PC-3 (cell line): ENCODE data around the gene PRIMA1. TPM values are rescaled to one million over a fixed set of nuclear protein-coding genes. Genes with fewer than 3 reads are reported as not detected.

Experiments
- ATAC-seq: fragments of 200-7000 bp; cut with Tn5 transposase; 2 replicates; pipeline ENCODE4 v1.9.1; 2020; ENCODE audit warnings: mild to moderate bottlenecking, moderate library complexity
- BruUV-seq: library from RNA; stranded (reverse); fragments of 400-500 nt; replicated peaks from 2 replicates; lab custom pipeline; 2021; lab: Mats Ljungman, UMichigan
- CTCF ChIA-PET: fragments of 300-600 bp; sonication (Branson Sonifier 250); formaldehyde crosslinking; loops from one replicate; lab custom pipeline; 2022; ENCODE audit warnings: antibody characterized with exemption; lab: Charles Lee
- POLR2A ChIA-PET: fragments of 300-600 bp; sonication (Branson Sonifier 250); formaldehyde crosslinking; loops from one replicate; lab custom pipeline; 2022; ENCODE audit warnings: antibody characterized with exemption; ENCODE audit not compliant: unreplicated experiment; lab: Charles Lee
- DNase-seq: peaks from one replicate; pipeline ENCODE4 v3.0.0-alpha.2; 2015
- H2AFZ ChIP-seq: fragments of 300-600 bp; sonication (generic); 2 replicates; pipeline ENCODE4 v1.6.0; 2016; ENCODE audit warnings: antibody characterized with exemption, low read length
- H3F3A ChIP-seq: fragments of 300-600 bp; sonication (generic); one replicate; pipeline ENCODE4 v1.6.0; 2017; ENCODE audit warnings: antibody characterized with exemption, low read length, control low read depth, mild to moderate bottlenecking; ENCODE audit not compliant: unreplicated experiment
- H3K27ac ChIP-seq: fragments of 300-600 bp; sonication (generic); 2 replicates; pipeline ENCODE4 v1.5.1; 2016; ENCODE audit warnings: mild to moderate bottlenecking, low read length
- H3K27me3 ChIP-seq: fragments of 300-600 bp; sonication (generic); 2 replicates; pipeline ENCODE4 v1.6.1; 2016; ENCODE audit warnings: low read length, mixed read lengths
- H3K36me3 ChIP-seq: fragments of 300-600 bp; sonication (generic); 2 replicates; pipeline ENCODE4 v1.6.1; 2016; ENCODE audit warnings: low read depth, mixed run types, low read length, mixed read lengths
- H3K4me1 ChIP-seq: fragments of 300-600 bp; sonication (generic); 2 replicates; pipeline ENCODE4 v1.5.1; 2016; ENCODE audit warnings: low read length; ENCODE audit not compliant: insufficient read depth
- H3K4me2 ChIP-seq: fragments of 300-600 bp; sonication (generic); 2 replicates; pipeline ENCODE4 v1.6.0; 2016; ENCODE audit warnings: low read length
- H3K4me3 ChIP-seq: fragments of 300-600 bp; sonication (generic); 2 replicates; pipeline ENCODE4 v1.5.1; 2016; ENCODE audit warnings: mild to moderate bottlenecking, low read length, mixed read lengths
- H3K79me2 ChIP-seq: fragments of 300-600 bp; sonication (generic); 2 replicates; pipeline ENCODE4 v1.6.1; 2017; ENCODE audit warnings: low read length, mixed read lengths
- H3K9ac ChIP-seq: fragments of 300-600 bp; sonication (generic); 2 replicates; pipeline ENCODE4 v1.6.0; 2016; ENCODE audit warnings: mild to moderate bottlenecking, low read length
- H3K9me2 ChIP-seq: fragments of 300-600 bp; sonication (generic); replicated peaks from 2 replicates; pipeline ENCODE4 v1.6.1; 2016; ENCODE audit warnings: mixed run types, low read length, mixed read lengths
- H3K9me3 ChIP-seq: fragments of 300-600 bp; sonication (generic); 2 replicates; pipeline ENCODE4 v1.6.1; 2016; ENCODE audit warnings: low read length, mixed read lengths
- H4K20me1 ChIP-seq: fragments of 300-600 bp; sonication (generic); 2 replicates; pipeline ENCODE4 v1.6.1; 2016; ENCODE audit warnings: low read length, mixed read lengths
- CTCF ChIP-seq: fragments of 300-600 bp; sonication (generic); conservative IDR thresholded peaks from 2 replicates; pipeline ENCODE4 v1.5.1; 2017; ENCODE audit warnings: antibody characterized with exemption, low read depth, mild to moderate bottlenecking, low read length
- EZH2 ChIP-seq: fragments of 300-600 bp; sonication (generic); IDR thresholded peaks from one replicate; pipeline ENCODE4 v1.6.1; 2017; ENCODE audit warnings: antibody characterized with exemption, mild to moderate bottlenecking, low read length; ENCODE audit not compliant: unreplicated experiment
- EZH2phosphoT487 ChIP-seq: fragments of 300-600 bp; sonication (generic); IDR thresholded peaks from 2 replicates; pipeline ENCODE4 v1.6.1; 2018; ENCODE audit warnings: mild to moderate bottlenecking, antibody characterized with exemption, low read length, borderline replicate concordance
- intact Hi-C: fragments of 100-400 bp; cut with micrococcal nuclease; formaldehyde crosslinking; loops from 2 replicates; pipeline ENCODE4 v1.9.0; 2023
- total RNA-seq: library from RNA; depleted of rRNA; stranded (reverse); fragments of >200 nt; gene quantifications from 2 replicates; pipeline ENCODE4 v1.2.3, GENCODE V29; 2014

The PRIMA1 gene
- total RNA-seq, 1 experiment from 2014 or later = 0.04 TPM

GRCh38 chr14:93715279-93715927 lies 72.9 kb downstream of the PRIMA1 start:
- Histone ChIP-seq H3K9me3 (no peaks in the 10 kb centered on the region), H3K4me1 (no peaks in the 10 kb centered on the region), H3K36me3 (no peaks in the 10 kb centered on the region), H3K27ac (no peak overlapping the region), H3F3A (no peaks in the 10 kb centered on the region), H3K79me2 (no peaks in the 10 kb centered on the region), H3K9ac (no peak overlapping the region), H3K9me2 (no peaks in the 10 kb centered on the region), H3K27me3 (peaks cover 29% of the 10 kb centered on the region), H2AFZ (no peak overlapping the region), H3K4me3 (no peak overlapping the region), H4K20me1 (no peaks in the 10 kb centered on the region), H3K4me2 (no peak overlapping the region)
- ChIA-PET CTCF (no interaction called here), POLR2A (no interaction called here)
- intact Hi-C loops = no loop called here
- no peak for DNase-seq
- TF ChIP-seq EZH2 (no peak), EZH2phosphoT487 (no peak), CTCF (no peak)
- no TSS peak for BruUV-seq
- ATAC-seq = no peak

GRCh38 chr14:93714605-93715004 lies 73.7 kb downstream of the PRIMA1 start:
- Histone ChIP-seq H3K4me2 (no peak overlapping the region), H3F3A (no peaks in the 10 kb centered on the region), H3K79me2 (no peaks in the 10 kb centered on the region), H3K27me3 (peaks cover 35% of the 10 kb centered on the region), H3K4me1 (no peaks in the 10 kb centered on the region), H4K20me1 (no peaks in the 10 kb centered on the region), H3K9me2 (no peaks in the 10 kb centered on the region), H3K9ac (no peak overlapping the region), H3K4me3 (no peak overlapping the region), H3K27ac (no peak overlapping the region), H2AFZ (no peak overlapping the region), H3K9me3 (no peaks in the 10 kb centered on the region), H3K36me3 (no peaks in the 10 kb centered on the region)
- BruUV-seq = no TSS peak
- intact Hi-C loops = no loop called here
- CTCF ChIA-PET = no interaction called here
- TF ChIP-seq CTCF (no peak), EZH2phosphoT487 (no peak), EZH2 (no peak)
- ATAC-seq (no peak), DNase-seq (no peak)
- POLR2A ChIA-PET = no interaction called here

- DNase-seq (no peak), ATAC-seq (no peak)
- Histone ChIP-seq H3K4me1 (no peaks in the 10 kb centered on the region), H3K9ac (no peak overlapping the region), H3K36me3 (no peaks in the 10 kb centered on the region), H2AFZ (0 out of 2 replicates have a peak overlapping the region, but pooled peaks have one; percentile 33), H3K9me2 (no peaks in the 10 kb centered on the region), H3K4me2 (no peak overlapping the region), H3K27me3 (peaks cover 41% of the 10 kb centered on the region), H3K4me3 (no peak overlapping the region), H3K79me2 (no peaks in the 10 kb centered on the region), H3K27ac (no peak overlapping the region), H3F3A (no peaks in the 10 kb centered on the region), H3K9me3 (no peaks in the 10 kb centered on the region), H4K20me1 (no peaks in the 10 kb centered on the region)
- no peak for TF ChIP-seq CTCF
- no peak for TF ChIP-seq EZH2
- no peak for TF ChIP-seq EZH2phosphoT487
- CTCF ChIA-PET = no interaction called here
- no TSS peak for BruUV-seq
- POLR2A ChIA-PET = no interaction called here
- intact Hi-C loops = no loop called here
Observed at GRCh38 chr14:93713726-93714405, 74.4 kb downstream of the PRIMA1 start.
